ENCODE data around the gene RINT1. TPM values are rescaled to one million over a fixed set of nuclear protein-coding genes. Genes with fewer than 3 reads are reported as not detected.

Gene RINT1
- total and polyA plus RNA-seq, 2 of the 13 experiments (the other 11 are each of a cell fraction or from before 2014, with no cell fraction given), result 14.7 to 19.3 TPM

GRCh38 chr7:105581066-105581811 lies 49.2 kb downstream of the RINT1 start, which contains the start of gene EFCAB10 (continued):
- TF ChIP-seq MTERF4 (CRISPR knock-in tag; IDR thresholded peaks at IDR 0.05) (no peak), ZNF232 (CRISPR knock-in tag; IDR thresholded peaks at IDR 0.05; ENCODE audit: borderline replicate concordance) (no peak), UBTF (CRISPR knock-in tag; IDR thresholded peaks at IDR 0.05) (no peak), AGO1 (IDR thresholded peaks at IDR 0.05; ENCODE audit: low read depth, low read length, poor library complexity, severe bottlenecking) (no peak), ZNF407 (CRISPR knock-in tag; IDR thresholded peaks at IDR 0.05; ENCODE audit: not compliant biosample characterization) (no peak), RAD51 (IDR thresholded peaks at IDR 0.05; ENCODE audit: borderline replicate concordance) (peak; percentile 97), POLR2A (IDR thresholded peaks at IDR 0.05; ENCODE audit: insufficient read depth in 1 of 2, low read depth in 2 of 2, low read length in 2 of 2) (no peak), SALL1 (CRISPR knock-in tag; IDR thresholded peaks at IDR 0.05) (peak; percentile 55; the same call in 1 of the 2 replicates), ZNF441 (CRISPR knock-in tag; IDR thresholded peaks at IDR 0.05; ENCODE audit: borderline replicate concordance) (no peak), SOX6 (IDR thresholded peaks at IDR 0.05) (no peak), SOX6 (CRISPR knock-in tag; IDR thresholded peaks at IDR 0.05) (no peak), YEATS4 (CRISPR knock-in tag; IDR thresholded peaks at IDR 0.05; ENCODE audit: borderline replicate concordance) (peak; percentile 55; the same call in 1 of the 2 replicates), ZMYM3 (CRISPR knock-in tag; IDR thresholded peaks at IDR 0.05) (0 out of 2 replicates have a peak, but pooled peaks have one; percentile 31), ZNF234 (CRISPR knock-in tag; conservative IDR thresholded peaks at IDR 0.05) (no peak), MNT (IDR thresholded peaks at IDR 0.05) (no peak)
- TF ChIP-seq, protein P1, sequence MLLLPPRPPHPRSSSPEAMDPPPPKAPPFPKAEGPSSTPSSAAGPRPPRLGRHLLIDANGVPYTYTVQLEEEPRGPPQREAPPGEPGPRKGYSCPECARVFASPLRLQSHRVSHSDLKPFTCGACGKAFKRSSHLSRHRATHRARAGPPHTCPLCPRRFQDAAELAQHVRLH (CRISPR knock-in tag; IDR thresholded peaks at IDR 0.05; ENCODE audit: borderline replicate concordance, low read depth), result 0 out of 2 replicates have a peak, but pooled peaks have one; percentile 32
